Measurements from ENCODE around the gene INPP5E.
"Not testable (repeated sequence)": the region's sequence is repeated elsewhere in the genome, so short reads cannot be mapped to it uniquely, and the experiment has no call there.

The INPP5E gene

GRCh38 chr9:136425367-136425766, 14.3 kb downstream of the INPP5E start:
- DNase-seq, result peak; percentile 56

- DNase-seq, result no peak
These were observed 14.8 kb downstream of the INPP5E start for GRCh38 chr9:136424750-136425362.

- no peak for DNase-seq
These were observed 16.1 kb downstream of the INPP5E start for GRCh38 chr9:136423432-136424146.

GRCh38 chr9:136422876-136423275, 16.8 kb downstream of the INPP5E start:
- no peak for DNase-seq

GRCh38 chr9:136421791-136422190, 17.9 kb downstream of the INPP5E start:
- no peak for DNase-seq

GRCh38 chr9:136419092-136419420, 20.6 kb downstream of the INPP5E start:
- DNase-seq, result no peak

- no peak for DNase-seq
These were observed 21.2 kb downstream of the INPP5E start for GRCh38 chr9:136418182-136419091.

GRCh38 chr9:136416914-136417313, 22.7 kb downstream of the INPP5E start:
- no peak for DNase-seq

GRCh38 chr9:136416427-136416826, 23.2 kb downstream of the INPP5E start:
- DNase-seq, result no peak

GRCh38 chr9:136412962-136413361, 26.7 kb downstream of the INPP5E start:
- no peak for DNase-seq

- no peak for DNase-seq
These were observed 28.3 kb downstream of the INPP5E start for GRCh38 chr9:136411378-136411777.

GRCh38 chr9:136410500-136411287, 29.0 kb downstream of the INPP5E start, which contains the start of the genes ENTR1 and PMPCA:
Gene ENTR1 (minus strand): TSS chr9:136410614. CDS start chr9:136410397, 217 bp downstream.
Gene PMPCA (plus strand): TSS chr9:136410658. CDS start chr9:136410669, 11 bp downstream.
- peak; percentile 99 for DNase-seq

- DNase-seq, result peak; percentile 63
These were observed 29.8 kb downstream of the INPP5E start for GRCh38 chr9:136409557-136410455.

GRCh38 chr9:136407911-136408310, 31.7 kb downstream of the INPP5E start:
- DNase-seq, result no peak

- DNase-seq, result not testable (repeated sequence)
These were observed 32.6 kb downstream of the INPP5E start for GRCh38 chr9:136407061-136407460.

- not testable (repeated sequence) for DNase-seq
These were observed 33.7 kb downstream of the INPP5E start for GRCh38 chr9:136405904-136406303.

GRCh38 chr9:136405481-136405880, 34.2 kb downstream of the INPP5E start:
- DNase-seq, result no peak

GRCh38 chr9:136404801-136405136, 34.9 kb downstream of the INPP5E start:
- no peak for DNase-seq

- DNase-seq, result peak; percentile 59
These were observed 35.5 kb downstream of the INPP5E start for GRCh38 chr9:136403915-136404800.

GRCh38 chr9:136403538-136403914, 36.1 kb downstream of the INPP5E start:
- peak; percentile 79 for DNase-seq

- no peak for DNase-seq
These were observed 37.6 kb downstream of the INPP5E start for GRCh38 chr9:136402067-136402466.
